Prostate gland (tissue), 2 donors: Measurements from ENCODE around the gene OTUD1. TPM values are rescaled to one million over a fixed set of nuclear protein-coding genes. Genes with fewer than 3 reads are reported as not detected.

Experiments
- DNase-seq: peaks from one replicate; pipeline ENCODE4 v3.0.0-alpha.2; 2019; ENCODE audit warnings: low spot score
- H3K27ac ChIP-seq, 2 donors: fragments of 200-600 bp; sonication (generic); 2 replicates each; pipeline ENCODE4 v1.5.1; 2017 to 2019
- H3K27me3 ChIP-seq: fragments of 200-600 bp; sonication (generic); replicated peaks from 2 replicates; pipeline ENCODE4 v1.5.1; 2019; ENCODE audit not compliant: insufficient read depth
- H3K36me3 ChIP-seq, 2 donors: fragments of 200-600 bp; sonication (generic); 1 replicate in 1 of 2; 2 replicates in 1 of 2; pipeline versions ENCODE4 v1.5.1 to v1.8.1; 2017 to 2019
- H3K4me1 ChIP-seq: fragments of 200-600 bp; sonication (generic); replicated peaks from 2 replicates; pipeline ENCODE4 v1.5.1; 2019
- H3K4me3 ChIP-seq, 2 donors: fragments of 200-600 bp; sonication (generic); 2 replicates each; pipeline ENCODE4 v1.5.1; 2017 to 2019
- H3K9me3 ChIP-seq: fragments of 200-600 bp; sonication (generic); 2 replicates; pipeline ENCODE4 v1.5.1; 2017
- POLR2A ChIP-seq: fragments of 450-650 bp; IDR thresholded peaks from one replicate; pipeline ENCODE4 v1.6.1; 2016; ENCODE audit warnings: antibody characterized with exemption, mild to moderate bottlenecking
- POLR2AphosphoS5 ChIP-seq: sonication (generic); formaldehyde crosslinking; IDR thresholded peaks from one replicate; pipeline ENCODE4 v1.6.1; 2017; ENCODE audit warnings: antibody characterized with exemption
- WGBS: methylation state at CpG from one replicate; pipeline ENCODE4 v1.1.5; 2018; 5-methylcytosine and 5-hydroxymethylcytosine counted together
- intact Hi-C: fragments of 100-400 bp; cut with DNase I; formaldehyde crosslinking; loops from one replicate; pipeline ENCODE4 v1.14.2; 2022
- microRNA counts, 2 donors: library from miRNA; unstranded; fragments of <30 nt; microRNA quantifications; one replicate each; lab custom pipeline; 2016 to 2017
- microRNA-seq: library from miRNA; unstranded; fragments of <30 nt; microRNA quantifications from one replicate; pipeline ENCODE4, GENCODE V29; 2016
- small RNA-seq, 2 donors: library from RNA; depleted of rRNA; stranded (forward); fragments of <200 nt; gene quantifications; one replicate each; pipeline ENCODE3, GENCODE V24; 2016
- total RNA-seq, 2 donors: library from RNA; depleted of rRNA; stranded (reverse); fragments of >200 nt; gene quantifications; one replicate each; pipeline ENCODE4 v1.1.0, GENCODE V29; 2016
- TF ChIP-seq, protein P1 (sequence below), 4 experiments: fragments of 200-600 bp in 2 of 4; fragments of 450-650 bp in 2 of 4; sonication (generic) in 2 of 4; IDR thresholded peaks; 1 replicate in 3 of 4; 2 replicates in 1 of 4; pipeline ENCODE4 v1.5.1; 2016 to 2019; ENCODE audit warnings: antibody characterized with exemption in 4 of 4, mild to moderate bottlenecking in 2 of 4, moderate library complexity in 2 of 4

OTUD1 gene
- total RNA-seq, 2 donors from 2014 or later, result 11.9 to 13.8 TPM

- Histone ChIP-seq H3K36me3 (no peaks in the 10 kb centered on the region), H3K4me3 (no peak overlapping the region), H3K27me3 (no peaks in the 10 kb centered on the region), H3K4me1 (no peaks in the 10 kb centered on the region), H3K9me3 (no peaks in the 10 kb centered on the region), H3K27ac (no peak overlapping the region)
- intact Hi-C loops, result no loop called here
- WGBS, result 79% methylated on average over 3 of the region's 3 CpGs
- no peak for DNase-seq
- TF ChIP-seq, protein P1, sequence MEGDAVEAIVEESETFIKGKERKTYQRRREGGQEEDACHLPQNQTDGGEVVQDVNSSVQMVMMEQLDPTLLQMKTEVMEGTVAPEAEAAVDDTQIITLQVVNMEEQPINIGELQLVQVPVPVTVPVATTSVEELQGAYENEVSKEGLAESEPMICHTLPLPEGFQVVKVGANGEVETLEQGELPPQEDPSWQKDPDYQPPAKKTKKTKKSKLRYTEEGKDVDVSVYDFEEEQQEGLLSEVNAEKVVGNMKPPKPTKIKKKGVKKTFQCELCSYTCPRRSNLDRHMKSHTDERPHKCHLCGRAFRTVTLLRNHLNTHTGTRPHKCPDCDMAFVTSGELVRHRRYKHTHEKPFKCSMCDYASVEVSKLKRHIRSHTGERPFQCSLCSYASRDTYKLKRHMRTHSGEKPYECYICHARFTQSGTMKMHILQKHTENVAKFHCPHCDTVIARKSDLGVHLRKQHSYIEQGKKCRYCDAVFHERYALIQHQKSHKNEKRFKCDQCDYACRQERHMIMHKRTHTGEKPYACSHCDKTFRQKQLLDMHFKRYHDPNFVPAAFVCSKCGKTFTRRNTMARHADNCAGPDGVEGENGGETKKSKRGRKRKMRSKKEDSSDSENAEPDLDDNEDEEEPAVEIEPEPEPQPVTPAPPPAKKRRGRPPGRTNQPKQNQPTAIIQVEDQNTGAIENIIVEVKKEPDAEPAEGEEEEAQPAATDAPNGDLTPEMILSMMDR (IDR thresholded peaks at IDR 0.05), result no peak
- TF ChIP-seq POLR2AphosphoS5, result no peak
- no peak for TF ChIP-seq POLR2A
Measured at GRCh38 chr10:23481363-23481961, 42.6 kb downstream of the OTUD1 start.

- WGBS, result 79% methylated on average over 3 of the region's 3 CpGs
- intact Hi-C loops, result no loop called here
- Histone ChIP-seq H3K36me3 (no peaks in the 10 kb centered on the region), H3K27me3 (no peaks in the 10 kb centered on the region), H3K9me3 (no peaks in the 10 kb centered on the region), H3K27ac (no peak overlapping the region), H3K4me1 (no peaks in the 10 kb centered on the region), H3K4me3 (no peak overlapping the region)
- DNase-seq, result no peak
- TF ChIP-seq, protein P1 (IDR thresholded peaks at IDR 0.05), result no peak
Measured at GRCh38 chr10:23490115-23490514, 51.2 kb downstream of the OTUD1 start.

MicroRNAs encoded within 50 kb of the gene (microRNA counts, 767-probe panel; counts per million panel counts)
- 0 to 431 counts per million in 2 donors for microRNA hsa-miR-1254 (lab: Ali Mortazavi, UCI)

Small RNA genes within 50 kb of the gene (microRNA-seq; reads per million reads assigned to microRNA genes)
- not detected for gene MIR1254-2

Small RNA genes within 50 kb of the gene (small RNA-seq; reads per million reads assigned to genes)
- gene MIR1254-2, result 0 reads per million in 2 donors

Other genes starting within 250 kb of the OTUD1 start
- gene PTF1A, start 246.8 kb upstream of the OTUD1 start, total RNA-seq, result 1 to 10 TPM in 1 of 2 donors, not detected in 1; 1.9 TPM
- gene C10orf67, start 94.3 kb upstream of the OTUD1 start, total RNA-seq, result 1 to 10 TPM in 1 of 2 donors, not detected in 1; 1.0 TPM